K562 (cell line): ENCODE data around the gene TMEM163. TPM values are rescaled to one million over a fixed set of nuclear protein-coding genes. Genes with fewer than 3 reads are reported as not detected.

Source experiments
- ARID1B ChIP-seq: fragments of 450-650 bp; IDR thresholded peaks from 2 replicates; pipeline ENCODE4 v1.6.1; 2016; ENCODE audit warnings: antibody characterized with exemption, mild to moderate bottlenecking, inconsistent platforms
- BRF2 ChIP-seq: IDR thresholded peaks from 3 replicates; pipeline ENCODE4 v1.6.1; 2011; ENCODE audit warnings: borderline replicate concordance, mild to moderate bottlenecking; ENCODE audit not compliant: insufficient read length, insufficient read depth
- CBX3 ChIP-seq, 2 experiments: IDR thresholded peaks; 1 replicate in 1 of 2; 2 replicates in 1 of 2; pipeline ENCODE4 v1.6.1; 2012; ENCODE audit warnings: inconsistent platforms in 2 of 2, low read length in 2 of 2, borderline replicate concordance in 1 of 2, control low read depth in 1 of 2
- CHD4 ChIP-seq: fragments of 200-600 bp; sonication (generic); IDR thresholded peaks from 3 replicates; pipeline ENCODE4 v1.6.1; 2012; ENCODE audit warnings: low read depth, mild to moderate bottlenecking, mixed read lengths, low read length, inconsistent platforms; ENCODE audit not compliant: insufficient read depth, insufficient replicate concordance, poor library complexity, severe bottlenecking
- L3MBTL2 ChIP-seq: fragments of 450-650 bp; IDR thresholded peaks from 2 replicates; pipeline ENCODE4 v1.6.1; 2016; ENCODE audit warnings: mild to moderate bottlenecking, moderate library complexity
- PHTF2 ChIP-seq: fragments of 250-450 bp; sonication (Bioruptor Pico); IDR thresholded peaks from 2 replicates; pipeline ENCODE4 v1.5.0; 2021; ENCODE audit warnings: mild to moderate bottlenecking
- SMAD2 ChIP-seq: fragments of 150-350 bp; IDR thresholded peaks from 2 replicates; pipeline ENCODE4 v1.6.1; 2014; ENCODE audit warnings: low read depth, mild to moderate bottlenecking, low read length
- SMARCA4 ChIP-seq: fragments of 450-650 bp; IDR thresholded peaks from 2 replicates; pipeline ENCODE4 v1.6.1; 2016
- SRSF3 ChIP-seq: fragments of 200-400 bp; formaldehyde crosslinking; IDR thresholded peaks from 2 replicates; pipeline ENCODE4 v1.6.1; 2016; ENCODE audit warnings: mild to moderate bottlenecking, low read length, moderate library complexity; ENCODE audit not compliant: insufficient read depth
- TBL1XR1 ChIP-seq, 2 experiments: IDR thresholded peaks; 2 replicates each; pipeline ENCODE4 v1.6.1; 2012; ENCODE audit warnings: improper control_type of control experiment in 2 of 2, low read length in 2 of 2, mild to moderate bottlenecking in 1 of 2
- ZBTB8A ChIP-seq: fragments of 450-650 bp; IDR thresholded peaks from 2 replicates; pipeline ENCODE4 v1.6.1; 2018; ENCODE audit warnings: mild to moderate bottlenecking, moderate library complexity; ENCODE audit not compliant: partially characterized antibody
- ZFPM2 ChIP-seq: fragments of 250-450 bp; sonication (Bioruptor Pico); IDR thresholded peaks from 2 replicates; pipeline ENCODE4 v1.5.1; 2022; ENCODE audit warnings: mild to moderate bottlenecking
- ZNF589 ChIP-seq: fragments of 200-800 bp; sonication (Bioruptor generic); IDR thresholded peaks from 2 replicates; pipeline ENCODE4 v1.6.1; 2016; ENCODE audit warnings: low read depth, missing genetic modification characterization, missing compliant biosample characterization
- polyA plus RNA-seq, 8 experiments: library from polyadenylated mRNA; depleted of rRNA in 4 of 8; stranded (reverse) in 5 of 8; unstranded in 3 of 8; fragments of >200 nt; fragmentation: Nextera tagmentation in 2 of 8; fragmentation: Illumina TruSeq in 1 of 8; extraction: Ambion mirVana in 2 of 8; extraction: Trizol in 1 of 8; gene quantifications; 2 replicates each; pipeline versions ENCODE4 v1.2.1 to v1.2.3, GENCODE V29; 2011 to 2014; ENCODE audit warnings: inconsistent platforms in 1 of 8, missing spikeins in 1 of 8
- total RNA-seq, 7 experiments: library from RNA; depleted of rRNA in 6 of 7; stranded (reverse); fragments of >200 nt in 6 of 7; fragmentation: Illumina TruSeq in 2 of 7; extraction: Trizol in 2 of 7; gene quantifications; 2 replicates each; pipeline versions ENCODE4 v1.2.1 to v1.2.3, GENCODE V29; 2011 to 2021; ENCODE audit warnings: low replicate concordance in 1 of 7
- TF ChIP-seq, protein P1 (sequence below): fragments of 450-650 bp; formaldehyde crosslinking; conservative IDR thresholded peaks from 2 replicates; pipeline ENCODE4 v1.4.0; 2022; ENCODE audit warnings: mild to moderate bottlenecking, missing genetic modification characterization

Gene TMEM163
- total and polyA plus RNA-seq, 9 of the 15 experiments (the other 6 are each of a cell fraction or from before 2014, with no cell fraction given), result 0.04 to 0.68 (median 0.16) TPM; not detected in 3

GRCh38 chr2:134693359-134694330 is 25.2 kb downstream of the TMEM163 start (continued):
- TF ChIP-seq BRF2, result no peak
- no peak for TF ChIP-seq TBL1XR1 (IDR thresholded peaks at IDR 0.05; ENCODE audit: low read length in 2 of 2)
- TF ChIP-seq ARID1B, result no peak
- TF ChIP-seq SMARCA4, result no peak
- TF ChIP-seq SRSF3, result no peak
- no peak for TF ChIP-seq PHTF2 (CRISPR knock-in tag)
- no peak for TF ChIP-seq CBX3 (IDR thresholded peaks at IDR 0.05; ENCODE audit: borderline replicate concordance in 1 of 2, low read length in 2 of 2)
- no peak for TF ChIP-seq ZFPM2 (CRISPR knock-in tag)
- no peak for TF ChIP-seq CHD4
- TF ChIP-seq ZBTB8A, result no peak
- TF ChIP-seq SMAD2, result no peak
- TF ChIP-seq, protein P1, sequence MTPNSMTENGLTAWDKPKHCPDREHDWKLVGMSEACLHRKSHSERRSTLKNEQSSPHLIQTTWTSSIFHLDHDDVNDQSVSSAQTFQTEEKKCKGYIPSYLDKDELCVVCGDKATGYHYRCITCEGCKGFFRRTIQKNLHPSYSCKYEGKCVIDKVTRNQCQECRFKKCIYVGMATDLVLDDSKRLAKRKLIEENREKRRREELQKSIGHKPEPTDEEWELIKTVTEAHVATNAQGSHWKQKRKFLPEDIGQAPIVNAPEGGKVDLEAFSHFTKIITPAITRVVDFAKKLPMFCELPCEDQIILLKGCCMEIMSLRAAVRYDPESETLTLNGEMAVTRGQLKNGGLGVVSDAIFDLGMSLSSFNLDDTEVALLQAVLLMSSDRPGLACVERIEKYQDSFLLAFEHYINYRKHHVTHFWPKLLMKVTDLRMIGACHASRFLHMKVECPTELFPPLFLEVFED (CRISPR knock-in tag), result no peak
- TF ChIP-seq ZNF589 (CRISPR knock-in tag), result no peak
- no peak for TF ChIP-seq L3MBTL2
